ENCODE data around the gene EXOC6. TPM values are rescaled to one million over a fixed set of nuclear protein-coding genes. Genes with fewer than 3 reads are reported as not detected.

The EXOC6 gene
- total RNA-seq, 1 donor from 2014 or later: 25.6 TPM

DNA sequence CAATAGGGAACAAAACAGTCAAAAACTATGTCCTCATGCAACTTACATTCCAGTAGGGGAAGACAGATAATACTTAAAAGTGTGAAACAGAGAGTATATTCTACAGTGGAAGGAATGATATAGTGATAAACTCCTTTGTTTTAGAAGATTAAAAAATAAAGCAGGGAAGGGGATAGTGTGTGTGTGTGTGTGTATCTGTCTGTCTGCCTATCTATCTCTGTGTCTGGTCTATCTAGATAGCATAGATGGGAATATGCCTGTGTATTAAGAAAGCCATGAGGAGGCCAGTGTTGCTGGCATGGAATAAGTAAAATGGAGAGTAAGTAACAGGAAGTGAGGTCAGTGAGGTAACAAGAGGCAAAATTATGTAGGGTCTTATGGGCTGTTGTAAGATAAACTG is 42.2 kb downstream of the EXOC6 start:
- H3K4me3 ChIP-seq: no peak overlapping the region
- no peaks in the 10 kb centered on the region for H3K27me3 ChIP-seq
- no peaks in the 10 kb centered on the region for H3F3A ChIP-seq (ENCODE audit: low read depth)
- Mint-ChIP-seq H3K27ac (no peak overlapping the region), H3K4me1 (peaks cover 41% of the 10 kb centered on the region), H3K9me3 (no peaks in the 10 kb centered on the region), H3K36me3 (no peaks in the 10 kb centered on the region), H3K4me3 (no peak overlapping the region), H3K27me3 (ENCODE audit: insufficient read depth, low read depth) (no peaks in the 10 kb centered on the region)
- H2AFZ ChIP-seq (replicated peaks): no peak overlapping the region
- H3K36me3 ChIP-seq: no peaks in the 10 kb centered on the region
- TF ChIP-seq EZH2 (IDR thresholded peaks at IDR 0.05) (no peak), CTCF (IDR thresholded peaks at IDR 0.05) (no peak), EZH2phosphoT487 (IDR thresholded peaks at IDR 0.05) (no peak)
- no peak for DNase-seq (ENCODE audit: low spot score)
- no peaks in the 10 kb centered on the region for H3K9me3 ChIP-seq (ENCODE audit: low read depth)
- no peaks in the 10 kb centered on the region for H3K4me1 ChIP-seq
- no peak overlapping the region for H3K27ac ChIP-seq
- H3K9ac ChIP-seq: no peak overlapping the region
- no peaks in the 10 kb centered on the region for H3K79me2 ChIP-seq (ENCODE audit: low read depth)
- H4K20me1 ChIP-seq (ENCODE audit: low read depth): peaks cover 9% of the 10 kb centered on the region
- H3K4me2 ChIP-seq: no peak overlapping the region

- Histone ChIP-seq H3K9me3 (ENCODE audit: low read depth) (no peaks in the 10 kb centered on the region), H3F3A (ENCODE audit: low read depth) (no peaks in the 10 kb centered on the region), H3K4me1 (no peaks in the 10 kb centered on the region), H3K27me3 (no peaks in the 10 kb centered on the region), H2AFZ (replicated peaks) (no peak overlapping the region), H3K79me2 (ENCODE audit: low read depth) (no peaks in the 10 kb centered on the region), H3K4me3 (no peak overlapping the region), H3K4me2 (no peak overlapping the region), H3K36me3 (no peaks in the 10 kb centered on the region), H4K20me1 (ENCODE audit: low read depth) (peaks cover 9% of the 10 kb centered on the region), H3K27ac (no peak overlapping the region), H3K9ac (no peak overlapping the region)
- Mint-ChIP-seq H3K36me3 (peaks cover 2% of the 10 kb centered on the region), H3K27ac (peak overlapping the region; percentile 86), H3K4me3 (no peak overlapping the region), H3K9me3 (no peaks in the 10 kb centered on the region), H3K4me1 (peaks cover 33% of the 10 kb centered on the region), H3K27me3 (ENCODE audit: insufficient read depth, low read depth) (no peaks in the 10 kb centered on the region)
- TF ChIP-seq EZH2phosphoT487 (IDR thresholded peaks at IDR 0.05) (no peak), CTCF (IDR thresholded peaks at IDR 0.05) (no peak), EZH2 (IDR thresholded peaks at IDR 0.05) (no peak)
- DNase-seq (ENCODE audit: low spot score): no peak
Observed at GRCh38 chr10:92891885-92892690, 43.8 kb downstream of the EXOC6 start.

DNA sequence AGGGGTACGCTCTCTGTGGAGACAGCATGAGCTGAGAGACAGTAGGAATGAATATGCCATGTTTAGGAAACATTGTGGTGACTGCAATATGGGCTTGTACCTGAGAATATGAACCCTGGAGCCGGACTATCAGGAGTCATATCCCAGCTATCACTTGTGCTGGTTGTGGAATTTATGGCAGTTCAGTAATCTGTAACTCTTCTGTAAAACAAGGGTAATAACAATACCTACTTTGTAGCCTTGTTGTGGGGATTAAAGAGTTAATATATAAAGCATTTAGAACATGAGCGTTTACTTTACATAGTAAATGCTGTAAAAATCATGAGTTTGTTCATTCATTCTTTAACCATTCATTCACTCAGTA is 44.4 kb downstream of the EXOC6 start:
- H2AFZ ChIP-seq (replicated peaks): no peak overlapping the region
- no peaks in the 10 kb centered on the region for H3K9me3 ChIP-seq (ENCODE audit: low read depth)
- no peaks in the 10 kb centered on the region for H3K4me1 ChIP-seq
- no peak for DNase-seq (ENCODE audit: low spot score)
- H3K4me1 Mint-ChIP-seq: peaks cover 33% of the 10 kb centered on the region
- H3K4me2 ChIP-seq: no peak overlapping the region
- H3K36me3 Mint-ChIP-seq: peaks cover 2% of the 10 kb centered on the region
- peak overlapping the region; percentile 31 for H3K27ac Mint-ChIP-seq
- no peak overlapping the region for H3K4me3 Mint-ChIP-seq
- H3K27me3 Mint-ChIP-seq (ENCODE audit: insufficient read depth, low read depth): no peaks in the 10 kb centered on the region
- H4K20me1 ChIP-seq (ENCODE audit: low read depth): peaks cover 9% of the 10 kb centered on the region
- H3K36me3 ChIP-seq: no peaks in the 10 kb centered on the region
- H3K4me3 ChIP-seq: no peak overlapping the region
- no peaks in the 10 kb centered on the region for H3F3A ChIP-seq (ENCODE audit: low read depth)
- TF ChIP-seq EZH2phosphoT487 (IDR thresholded peaks at IDR 0.05): no peak
- TF ChIP-seq EZH2 (IDR thresholded peaks at IDR 0.05): no peak
- no peak for TF ChIP-seq CTCF (IDR thresholded peaks at IDR 0.05)
- H3K79me2 ChIP-seq (ENCODE audit: low read depth): no peaks in the 10 kb centered on the region
- no peaks in the 10 kb centered on the region for H3K9me3 Mint-ChIP-seq
- H3K27ac ChIP-seq: no peak overlapping the region
- H3K27me3 ChIP-seq: no peaks in the 10 kb centered on the region
- no peak overlapping the region for H3K9ac ChIP-seq
